GM12872 (cell line): ENCODE results near the gene RIPK1.

Source experiments
- TF ChIP-seq, protein P1 (sequence below): IDR thresholded peaks from 3 replicates; pipeline ENCODE4 v1.5.1; 2011; ENCODE audit warnings: low read depth, mild to moderate bottlenecking, low read length, moderate library complexity; ENCODE audit not compliant: insufficient read depth

RIPK1 gene

DNA sequence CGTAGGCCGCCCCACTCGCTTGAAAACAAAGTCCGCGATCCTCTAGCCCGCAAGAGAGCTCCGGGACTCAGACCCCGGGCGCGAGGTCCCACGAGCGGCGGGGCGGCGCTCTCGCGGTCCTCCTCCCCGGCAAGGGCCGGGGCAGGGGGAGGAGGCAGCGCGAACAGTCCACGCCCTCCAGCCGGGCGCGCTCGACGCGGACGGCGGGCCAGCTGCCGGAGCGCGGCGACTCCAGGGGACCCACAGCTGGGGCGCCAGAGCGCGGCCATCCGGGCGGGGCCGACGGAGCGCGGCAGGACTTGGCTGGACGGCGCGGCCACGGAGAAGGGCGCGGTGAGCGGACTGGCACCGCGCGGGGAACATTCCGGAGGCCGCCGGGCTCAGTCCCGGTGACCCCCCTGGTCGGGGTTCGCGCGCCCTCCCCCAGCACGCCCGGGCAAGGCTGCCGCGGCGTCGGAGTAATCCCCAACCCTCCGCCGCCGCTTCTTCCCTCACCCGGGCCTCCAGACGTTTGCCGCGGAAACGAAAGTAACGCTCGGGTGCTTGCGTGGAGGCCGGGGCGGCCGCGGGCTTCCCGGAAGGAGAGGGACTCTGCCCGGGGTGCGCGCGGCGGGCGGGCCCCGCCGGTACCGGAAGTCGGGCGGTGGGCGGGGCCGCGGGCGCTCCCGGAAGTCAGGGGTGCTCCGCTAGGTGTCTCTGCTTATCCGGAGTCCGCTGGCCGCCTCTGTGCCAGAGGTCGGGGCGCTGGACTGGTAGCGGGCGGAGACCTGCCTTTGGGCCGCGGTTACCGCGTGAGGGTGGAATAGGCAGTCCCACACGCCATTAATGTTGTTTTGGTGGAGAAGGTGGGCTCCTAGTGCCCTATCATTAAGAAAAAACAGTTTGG is at the start of gene RIPK1:
RIPK1 (plus strand) TSS at position 166 of the 886 bp plus-strand sequence. CDS start 8,330 bp downstream, outside the sequence.
- TF ChIP-seq, protein P1, sequence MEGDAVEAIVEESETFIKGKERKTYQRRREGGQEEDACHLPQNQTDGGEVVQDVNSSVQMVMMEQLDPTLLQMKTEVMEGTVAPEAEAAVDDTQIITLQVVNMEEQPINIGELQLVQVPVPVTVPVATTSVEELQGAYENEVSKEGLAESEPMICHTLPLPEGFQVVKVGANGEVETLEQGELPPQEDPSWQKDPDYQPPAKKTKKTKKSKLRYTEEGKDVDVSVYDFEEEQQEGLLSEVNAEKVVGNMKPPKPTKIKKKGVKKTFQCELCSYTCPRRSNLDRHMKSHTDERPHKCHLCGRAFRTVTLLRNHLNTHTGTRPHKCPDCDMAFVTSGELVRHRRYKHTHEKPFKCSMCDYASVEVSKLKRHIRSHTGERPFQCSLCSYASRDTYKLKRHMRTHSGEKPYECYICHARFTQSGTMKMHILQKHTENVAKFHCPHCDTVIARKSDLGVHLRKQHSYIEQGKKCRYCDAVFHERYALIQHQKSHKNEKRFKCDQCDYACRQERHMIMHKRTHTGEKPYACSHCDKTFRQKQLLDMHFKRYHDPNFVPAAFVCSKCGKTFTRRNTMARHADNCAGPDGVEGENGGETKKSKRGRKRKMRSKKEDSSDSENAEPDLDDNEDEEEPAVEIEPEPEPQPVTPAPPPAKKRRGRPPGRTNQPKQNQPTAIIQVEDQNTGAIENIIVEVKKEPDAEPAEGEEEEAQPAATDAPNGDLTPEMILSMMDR = 0 out of 3 replicates have a peak, but pooled peaks have one; percentile 32

DNA sequence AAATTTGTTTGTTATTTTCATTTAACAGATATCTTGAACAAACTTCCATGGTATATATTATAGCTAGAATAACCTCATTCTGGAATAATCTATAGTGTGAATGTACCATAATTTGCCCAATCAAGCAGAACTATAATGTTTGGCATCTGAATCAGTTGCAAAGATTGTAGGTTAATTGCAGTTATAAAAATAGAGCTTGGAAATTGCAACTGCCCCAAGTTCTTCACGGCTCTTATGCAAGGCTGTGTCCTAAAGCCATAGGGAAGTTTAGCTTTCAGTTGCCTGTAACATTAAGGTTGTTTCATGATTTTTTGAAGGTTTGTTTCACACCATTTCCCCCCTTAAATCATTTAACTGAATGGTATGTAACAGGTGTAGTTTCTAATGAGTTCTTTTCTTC is 49.2 kb upstream of the RIPK1 start:
- TF ChIP-seq, protein P1 = no peak

DNA sequence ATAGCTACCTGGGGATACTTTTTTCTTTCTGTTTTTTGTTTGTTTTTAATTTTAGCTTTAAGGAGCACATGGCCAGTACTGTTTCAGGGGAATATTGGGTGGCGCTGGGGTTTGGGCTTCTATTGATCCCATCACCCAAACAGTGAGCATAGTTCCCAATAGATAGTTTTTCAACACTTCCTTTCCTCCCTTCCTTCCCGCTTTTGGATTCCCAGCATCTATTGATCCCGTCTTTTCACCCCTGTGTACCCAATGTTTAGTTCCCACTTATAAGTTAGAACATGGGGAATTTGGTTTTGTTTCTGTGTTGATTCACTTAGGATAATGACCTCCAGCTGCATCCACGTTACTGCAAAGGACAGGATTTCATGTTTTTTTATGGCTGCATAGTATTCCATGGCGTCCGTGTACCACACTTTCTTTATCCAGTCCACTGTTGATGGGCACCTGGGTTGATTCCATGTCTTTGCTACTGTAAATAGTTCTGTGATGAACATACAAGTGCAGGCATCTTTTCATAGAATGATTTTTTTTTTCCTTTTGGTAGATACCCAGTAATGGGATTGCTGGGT is 48.5 kb upstream of the RIPK1 start:
- TF ChIP-seq, protein P1 = no peak

DNA sequence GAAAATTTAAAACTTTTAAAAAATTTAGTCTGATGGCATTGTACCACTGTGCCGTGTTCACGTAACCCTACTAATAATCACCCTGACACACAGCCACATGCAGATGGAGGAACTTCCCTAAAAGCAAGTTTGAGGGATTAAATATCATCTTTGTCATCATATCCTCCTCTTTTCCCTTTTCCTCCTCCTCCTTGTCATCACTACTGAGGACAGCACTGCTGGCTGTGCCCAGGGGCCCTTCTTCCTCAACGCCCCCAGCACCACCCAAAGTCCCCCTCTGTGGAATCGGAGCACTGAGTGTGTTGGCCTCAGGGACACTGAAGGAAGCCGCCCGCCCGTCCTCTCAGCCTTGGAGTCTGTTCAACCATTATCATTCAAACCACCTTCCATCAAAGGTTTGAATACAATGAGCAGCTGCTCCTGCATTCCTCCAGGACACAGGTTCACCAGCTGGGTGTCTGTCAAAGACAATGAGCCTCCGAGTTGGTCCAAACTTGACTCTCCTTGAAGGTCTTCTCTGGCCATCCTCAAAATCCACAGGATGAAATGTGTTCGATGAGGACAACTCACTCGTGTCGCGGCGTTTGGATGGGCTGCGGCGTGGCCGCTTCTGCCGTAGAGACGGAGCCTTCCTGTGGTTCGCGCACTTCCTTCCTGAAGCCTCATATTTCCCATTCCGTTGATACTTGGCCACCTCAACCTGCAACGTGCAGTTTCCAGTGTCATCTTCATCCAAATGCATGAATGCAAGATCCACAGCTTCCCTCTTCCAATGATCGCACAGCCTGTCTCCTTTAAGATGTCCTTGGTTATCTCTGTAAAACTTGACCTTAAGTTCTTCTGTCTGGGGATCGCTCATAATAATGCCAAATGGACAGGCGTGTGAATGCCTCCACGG is 45.3 kb upstream of the RIPK1 start:
- TF ChIP-seq, protein P1 = no peak

DNA sequence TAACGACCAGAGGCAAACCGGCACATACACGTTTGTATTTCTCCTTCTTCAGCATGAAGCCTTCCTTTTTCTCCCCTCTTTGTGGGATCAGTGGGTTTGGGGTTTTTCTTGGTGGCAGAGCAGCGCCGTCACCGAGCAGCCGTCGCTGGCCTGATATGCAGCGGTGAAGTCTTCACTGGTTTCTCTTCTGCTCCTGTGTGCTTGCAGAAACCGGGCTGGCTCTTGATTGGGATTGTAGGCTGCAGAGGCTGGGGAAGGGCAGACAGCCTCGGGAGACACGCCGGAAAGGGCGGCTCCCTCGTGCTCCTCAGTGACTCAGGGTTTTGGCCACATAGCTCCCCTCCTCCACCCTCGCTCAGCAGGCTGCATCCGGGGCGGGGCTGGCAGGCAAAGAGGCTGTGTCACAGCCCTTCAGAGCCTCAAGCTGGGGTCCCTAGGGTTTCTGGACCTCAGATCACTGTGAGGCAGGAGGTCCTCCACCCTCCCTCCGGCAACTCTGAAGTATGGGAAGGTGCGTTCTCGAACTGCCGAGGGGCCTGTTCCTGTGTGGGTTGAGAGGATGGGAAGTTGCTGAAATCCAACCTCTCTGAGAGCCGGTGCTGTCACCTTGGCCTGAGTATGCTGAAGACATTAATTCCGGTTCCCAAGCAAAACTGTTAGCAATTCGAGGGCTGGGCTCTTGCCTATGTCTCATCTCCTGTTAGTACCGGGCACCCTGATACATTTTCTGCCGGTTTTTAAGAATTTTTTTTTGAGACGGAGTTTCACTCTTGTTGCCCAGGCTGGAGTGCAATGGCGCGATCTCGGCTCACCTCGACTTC is 44.4 kb upstream of the RIPK1 start:
- TF ChIP-seq, protein P1 = no peak

DNA sequence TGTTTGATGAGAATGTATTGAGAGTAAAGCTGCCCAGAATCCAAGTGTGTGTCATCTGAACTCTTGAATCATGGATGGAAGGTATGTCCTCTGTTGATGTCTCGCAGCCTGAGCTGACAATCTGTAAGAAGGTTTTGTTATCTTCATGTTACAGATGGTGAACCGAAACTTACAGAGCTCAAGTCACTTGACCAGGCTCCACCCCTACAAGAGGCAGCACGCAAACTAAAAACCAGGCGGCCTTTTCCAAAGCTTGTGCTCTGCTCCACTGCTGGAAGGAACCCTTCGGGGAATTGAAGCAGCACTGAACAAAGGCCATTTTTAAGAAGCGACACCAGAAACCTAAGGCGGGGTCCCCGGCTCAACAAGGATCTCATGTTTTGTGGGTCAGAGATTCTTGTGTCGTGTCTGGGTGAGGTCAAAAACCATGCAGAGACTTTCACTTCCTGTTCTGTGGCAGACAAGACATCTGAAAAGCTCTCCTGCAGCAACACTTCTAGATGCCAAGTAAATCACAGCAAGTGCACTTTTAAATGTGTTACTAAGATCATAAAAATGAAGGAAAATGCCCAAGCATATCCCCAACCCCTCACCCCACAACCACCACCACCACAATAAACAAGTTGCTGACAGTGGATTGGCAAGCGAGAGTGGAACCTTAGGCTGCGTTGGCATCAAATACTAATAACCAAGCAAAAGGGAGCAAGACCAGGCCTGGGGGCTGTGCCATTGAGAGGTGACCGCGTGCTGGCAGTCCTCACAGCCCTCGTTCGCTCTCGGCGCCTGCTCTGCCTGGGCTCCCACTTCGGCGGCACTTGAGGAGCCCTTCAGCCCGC is 41.3 kb upstream of the RIPK1 start:
- TF ChIP-seq, protein P1 = no peak
